PC-3 (cell line): ENCODE measurements around the gene FUBP3. TPM values are rescaled to one million over a fixed set of nuclear protein-coding genes. Genes with fewer than 3 reads are reported as not detected.
A peak's percentile ranks its signal among the peaks of the same experiment; 100 is the strongest.

Experiments
- ATAC-seq: fragments of 200-7000 bp; cut with Tn5 transposase; 2 replicates; pipeline ENCODE4 v1.9.1; 2020; ENCODE audit warnings: mild to moderate bottlenecking, moderate library complexity
- BruUV-seq: library from RNA; stranded (reverse); fragments of 400-500 nt; replicated peaks from 2 replicates; lab custom pipeline; 2021; lab: Mats Ljungman, UMichigan
- CTCF ChIA-PET: fragments of 300-600 bp; sonication (Branson Sonifier 250); formaldehyde crosslinking; loops from one replicate; lab custom pipeline; 2022; ENCODE audit warnings: antibody characterized with exemption; lab: Charles Lee
- POLR2A ChIA-PET: fragments of 300-600 bp; sonication (Branson Sonifier 250); formaldehyde crosslinking; loops from one replicate; lab custom pipeline; 2022; ENCODE audit warnings: antibody characterized with exemption; ENCODE audit not compliant: unreplicated experiment; lab: Charles Lee
- DNase-seq: peaks from one replicate; pipeline ENCODE4 v3.0.0-alpha.2; 2015
- H2AFZ ChIP-seq: fragments of 300-600 bp; sonication (generic); 2 replicates; pipeline ENCODE4 v1.6.0; 2016; ENCODE audit warnings: antibody characterized with exemption, low read length
- H3F3A ChIP-seq: fragments of 300-600 bp; sonication (generic); one replicate; pipeline ENCODE4 v1.6.0; 2017; ENCODE audit warnings: antibody characterized with exemption, low read length, control low read depth, mild to moderate bottlenecking; ENCODE audit not compliant: unreplicated experiment
- H3K27ac ChIP-seq: fragments of 300-600 bp; sonication (generic); 2 replicates; pipeline ENCODE4 v1.5.1; 2016; ENCODE audit warnings: mild to moderate bottlenecking, low read length
- H3K27me3 ChIP-seq: fragments of 300-600 bp; sonication (generic); 2 replicates; pipeline ENCODE4 v1.6.1; 2016; ENCODE audit warnings: low read length, mixed read lengths
- H3K36me3 ChIP-seq: fragments of 300-600 bp; sonication (generic); 2 replicates; pipeline ENCODE4 v1.6.1; 2016; ENCODE audit warnings: low read depth, mixed run types, low read length, mixed read lengths
- H3K4me1 ChIP-seq: fragments of 300-600 bp; sonication (generic); 2 replicates; pipeline ENCODE4 v1.5.1; 2016; ENCODE audit warnings: low read length; ENCODE audit not compliant: insufficient read depth
- H3K4me2 ChIP-seq: fragments of 300-600 bp; sonication (generic); 2 replicates; pipeline ENCODE4 v1.6.0; 2016; ENCODE audit warnings: low read length
- H3K4me3 ChIP-seq: fragments of 300-600 bp; sonication (generic); 2 replicates; pipeline ENCODE4 v1.5.1; 2016; ENCODE audit warnings: mild to moderate bottlenecking, low read length, mixed read lengths
- H3K79me2 ChIP-seq: fragments of 300-600 bp; sonication (generic); 2 replicates; pipeline ENCODE4 v1.6.1; 2017; ENCODE audit warnings: low read length, mixed read lengths
- H3K9ac ChIP-seq: fragments of 300-600 bp; sonication (generic); 2 replicates; pipeline ENCODE4 v1.6.0; 2016; ENCODE audit warnings: mild to moderate bottlenecking, low read length
- H3K9me2 ChIP-seq: fragments of 300-600 bp; sonication (generic); replicated peaks from 2 replicates; pipeline ENCODE4 v1.6.1; 2016; ENCODE audit warnings: mixed run types, low read length, mixed read lengths
- H3K9me3 ChIP-seq: fragments of 300-600 bp; sonication (generic); 2 replicates; pipeline ENCODE4 v1.6.1; 2016; ENCODE audit warnings: low read length, mixed read lengths
- H4K20me1 ChIP-seq: fragments of 300-600 bp; sonication (generic); 2 replicates; pipeline ENCODE4 v1.6.1; 2016; ENCODE audit warnings: low read length, mixed read lengths
- EZH2 ChIP-seq: fragments of 300-600 bp; sonication (generic); IDR thresholded peaks from one replicate; pipeline ENCODE4 v1.6.1; 2017; ENCODE audit warnings: antibody characterized with exemption, mild to moderate bottlenecking, low read length; ENCODE audit not compliant: unreplicated experiment
- EZH2phosphoT487 ChIP-seq: fragments of 300-600 bp; sonication (generic); IDR thresholded peaks from 2 replicates; pipeline ENCODE4 v1.6.1; 2018; ENCODE audit warnings: mild to moderate bottlenecking, antibody characterized with exemption, low read length, borderline replicate concordance
- intact Hi-C: fragments of 100-400 bp; cut with micrococcal nuclease; formaldehyde crosslinking; loops from 2 replicates; pipeline ENCODE4 v1.9.0; 2023
- total RNA-seq: library from RNA; depleted of rRNA; stranded (reverse); fragments of >200 nt; gene quantifications from 2 replicates; pipeline ENCODE4 v1.2.3, GENCODE V29; 2014
- TF ChIP-seq, protein P1 (sequence below): fragments of 300-600 bp; sonication (generic); conservative IDR thresholded peaks from 2 replicates; pipeline ENCODE4 v1.5.1; 2017; ENCODE audit warnings: antibody characterized with exemption, low read depth, mild to moderate bottlenecking, low read length

FUBP3 gene
- total RNA-seq, 1 experiment from 2014 or later = 53.7 TPM

DNA sequence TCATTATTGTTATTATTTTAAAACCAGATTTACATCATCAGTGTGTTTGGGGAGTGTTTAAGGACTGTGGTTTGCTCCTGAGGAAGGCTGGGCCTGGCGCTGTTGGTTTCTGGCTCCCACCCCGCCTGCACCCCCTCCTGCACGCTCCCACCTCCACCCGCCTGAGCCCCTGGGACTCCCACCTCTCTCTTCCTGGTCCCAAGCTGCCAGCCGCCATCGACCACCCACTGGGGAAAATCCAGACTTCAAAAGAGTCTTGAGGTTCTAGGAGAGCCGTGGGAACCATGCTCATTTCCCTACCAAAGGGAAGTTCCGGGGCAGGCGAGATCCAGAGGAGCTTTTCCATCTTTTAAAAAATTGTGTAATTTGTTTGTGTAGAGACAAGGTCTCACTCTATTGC, 35.0 kb upstream of the FUBP3 start:
- ATAC-seq = no peak
- Histone ChIP-seq H3K4me1 (peaks cover 6% of the 10 kb centered on the region; the same call in 1 of the 2 replicates), H3K79me2 (no peaks in the 10 kb centered on the region), H4K20me1 (no peaks in the 10 kb centered on the region), H3K9me3 (no peaks in the 10 kb centered on the region), H3K4me2 (no peak overlapping the region), H3K9ac (no peak overlapping the region), H2AFZ (no peak overlapping the region), H3F3A (no peaks in the 10 kb centered on the region), H3K27ac (no peak overlapping the region), H3K36me3 (no peaks in the 10 kb centered on the region), H3K4me3 (no peak overlapping the region), H3K27me3 (no peaks in the 10 kb centered on the region), H3K9me2 (no peaks in the 10 kb centered on the region)
- BruUV-seq = no TSS peak
- TF ChIP-seq, protein P1, sequence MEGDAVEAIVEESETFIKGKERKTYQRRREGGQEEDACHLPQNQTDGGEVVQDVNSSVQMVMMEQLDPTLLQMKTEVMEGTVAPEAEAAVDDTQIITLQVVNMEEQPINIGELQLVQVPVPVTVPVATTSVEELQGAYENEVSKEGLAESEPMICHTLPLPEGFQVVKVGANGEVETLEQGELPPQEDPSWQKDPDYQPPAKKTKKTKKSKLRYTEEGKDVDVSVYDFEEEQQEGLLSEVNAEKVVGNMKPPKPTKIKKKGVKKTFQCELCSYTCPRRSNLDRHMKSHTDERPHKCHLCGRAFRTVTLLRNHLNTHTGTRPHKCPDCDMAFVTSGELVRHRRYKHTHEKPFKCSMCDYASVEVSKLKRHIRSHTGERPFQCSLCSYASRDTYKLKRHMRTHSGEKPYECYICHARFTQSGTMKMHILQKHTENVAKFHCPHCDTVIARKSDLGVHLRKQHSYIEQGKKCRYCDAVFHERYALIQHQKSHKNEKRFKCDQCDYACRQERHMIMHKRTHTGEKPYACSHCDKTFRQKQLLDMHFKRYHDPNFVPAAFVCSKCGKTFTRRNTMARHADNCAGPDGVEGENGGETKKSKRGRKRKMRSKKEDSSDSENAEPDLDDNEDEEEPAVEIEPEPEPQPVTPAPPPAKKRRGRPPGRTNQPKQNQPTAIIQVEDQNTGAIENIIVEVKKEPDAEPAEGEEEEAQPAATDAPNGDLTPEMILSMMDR = no peak
- no peak for TF ChIP-seq EZH2phosphoT487
- TF ChIP-seq EZH2 = no peak
- CTCF ChIA-PET = no interaction called here
- DNase-seq = no peak
- intact Hi-C loops = no loop called here
- POLR2A ChIA-PET = no interaction called here

DNA sequence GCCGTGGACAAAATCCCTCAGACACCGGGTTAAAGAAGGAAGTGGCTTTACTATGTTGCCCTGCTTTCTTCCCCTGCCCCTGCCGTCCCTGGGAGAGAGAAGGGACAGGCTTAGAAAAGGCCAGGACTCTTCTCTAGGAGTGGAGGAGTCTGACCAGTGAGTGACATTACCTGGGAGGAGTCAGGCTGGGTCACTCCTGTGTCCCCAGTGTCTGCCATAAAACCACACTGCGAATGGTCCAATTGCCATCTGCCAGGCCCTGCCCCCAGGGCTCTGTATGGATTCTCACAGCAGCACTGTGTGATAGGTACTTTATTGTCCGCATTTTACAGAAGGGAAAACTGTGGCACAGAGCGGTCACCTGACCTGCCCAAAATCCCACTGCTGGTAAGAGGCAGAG, 31.3 kb upstream of the FUBP3 start:
- CTCF ChIA-PET = no interaction called here
- ATAC-seq = no peak
- no peak overlapping the region for H2AFZ ChIP-seq

DNA sequence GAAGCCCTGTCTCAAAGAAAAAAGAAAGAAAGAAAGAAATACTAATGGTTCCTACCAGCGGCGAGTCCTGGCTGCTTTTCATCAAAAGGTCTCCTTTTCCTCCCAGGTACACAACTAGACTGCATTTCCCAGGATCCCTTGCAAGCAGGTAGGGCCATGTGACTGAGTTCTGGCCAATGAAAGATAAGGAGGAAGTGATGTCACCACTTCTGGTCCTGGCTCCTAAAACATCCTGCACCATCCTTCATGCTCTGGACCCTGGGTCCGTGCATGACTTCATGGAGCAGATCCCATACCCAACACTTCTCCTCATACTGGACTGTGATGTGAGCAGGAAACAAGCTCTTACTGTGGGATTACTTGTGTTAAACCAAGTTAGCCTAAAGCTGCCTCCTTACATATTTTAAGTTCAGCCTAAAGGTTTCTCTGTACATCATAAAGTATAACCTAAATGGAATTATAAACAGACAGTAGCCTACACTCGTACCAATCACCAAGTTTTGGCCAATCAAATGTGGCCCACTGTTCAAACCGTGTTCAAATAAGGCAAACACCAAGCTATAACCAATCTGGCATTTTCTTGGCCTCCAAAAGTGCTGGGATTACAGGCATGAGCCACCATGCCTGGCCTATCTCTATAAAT, 30.2 kb upstream of the FUBP3 start:
- no peak overlapping the region for H3K4me2 ChIP-seq

More for the DNA sequence above, 31.3 kb upstream of the FUBP3 start:
- no peaks in the 10 kb centered on the region for H3K79me2 ChIP-seq
- POLR2A ChIA-PET = no interaction called here
- H3K36me3 ChIP-seq = no peaks in the 10 kb centered on the region
- no peaks in the 10 kb centered on the region for H3K27me3 ChIP-seq
- H3F3A ChIP-seq = no peaks in the 10 kb centered on the region
- H3K9me2 ChIP-seq = no peaks in the 10 kb centered on the region
- H3K9ac ChIP-seq = no peak overlapping the region
- no peaks in the 10 kb centered on the region for H3K4me1 ChIP-seq
- H3K4me2 ChIP-seq = no peak overlapping the region
- no peak for DNase-seq
- H3K9me3 ChIP-seq = no peaks in the 10 kb centered on the region
- no peaks in the 10 kb centered on the region for H4K20me1 ChIP-seq
- no peak for TF ChIP-seq EZH2
- TF ChIP-seq EZH2phosphoT487 = no peak
- TF ChIP-seq, protein P1 = no peak
- H3K4me3 ChIP-seq = no peak overlapping the region
- no peak overlapping the region for H3K27ac ChIP-seq
- no TSS peak for BruUV-seq
- intact Hi-C loops = no loop called here

More for the DNA sequence above, 30.2 kb upstream of the FUBP3 start:
- ChIA-PET POLR2A (no interaction called here), CTCF (no interaction called here)
- H3K27ac ChIP-seq = no peak overlapping the region
- no peaks in the 10 kb centered on the region for H3K9me2 ChIP-seq
- H3K27me3 ChIP-seq = no peaks in the 10 kb centered on the region
- DNase-seq (peak; percentile 17), ATAC-seq (no peak)
- H3F3A ChIP-seq = no peaks in the 10 kb centered on the region
- no peaks in the 10 kb centered on the region for H3K79me2 ChIP-seq
- H3K9me3 ChIP-seq = no peaks in the 10 kb centered on the region
- intact Hi-C loops = no loop called here
- no peaks in the 10 kb centered on the region for H4K20me1 ChIP-seq
- TF ChIP-seq, protein P1 = no peak
- TF ChIP-seq EZH2 = no peak
- no peak overlapping the region for H2AFZ ChIP-seq
- H3K4me3 ChIP-seq = no peak overlapping the region
- no TSS peak for BruUV-seq
- no peaks in the 10 kb centered on the region for H3K36me3 ChIP-seq
- no peak overlapping the region for H3K9ac ChIP-seq
- no peaks in the 10 kb centered on the region for H3K4me1 ChIP-seq
